GM23338 (cell line): ENCODE data around the gene AATF.

Experiments
- CREB1 ChIP-seq: fragments of 250-450 bp; sonication (Bioruptor Pico); IDR thresholded peaks from 2 replicates; pipeline ENCODE4 v1.5.0; 2020; ENCODE audit warnings: low read depth, mild to moderate bottlenecking, moderate library complexity
- CTCF ChIP-seq, 2 experiments: fragments of 200-600 bp in 1 of 2; sonication (generic) in 1 of 2; conservative IDR thresholded peaks; 2 replicates each; pipeline versions ENCODE4 v1.5.1 to v1.6.1; 2016 to 2017; ENCODE audit warnings: antibody characterized with exemption in 2 of 2, low read depth in 2 of 2, mild to moderate bottlenecking in 2 of 2, moderate library complexity in 1 of 2
- EZH2 ChIP-seq: fragments of 200-600 bp; sonication (generic); IDR thresholded peaks from one replicate; pipeline ENCODE4 v1.8.0; 2017; ENCODE audit warnings: antibody characterized with exemption, mild to moderate bottlenecking, low read depth; ENCODE audit not compliant: unreplicated experiment
- JUNB ChIP-seq: IDR thresholded peaks from one replicate; pipeline ENCODE4 v1.6.1; 2016; ENCODE audit warnings: antibody characterized with exemption; ENCODE audit not compliant: unreplicated experiment
- POLR2AphosphoS5 ChIP-seq: IDR thresholded peaks from 2 replicates; pipeline ENCODE4 v1.6.1; 2016; ENCODE audit warnings: antibody characterized with exemption, low read depth
- ZNF331 ChIP-seq: fragments of 250-450 bp; sonication (Bioruptor Pico); IDR thresholded peaks from 2 replicates; pipeline ENCODE4 v1.5.0; 2020; ENCODE audit warnings: low read depth, mild to moderate bottlenecking, moderate library complexity
- TF ChIP-seq, protein P1 (sequence below): IDR thresholded peaks from one replicate; pipeline ENCODE4 v1.6.1; 2018; ENCODE audit warnings: antibody characterized with exemption; ENCODE audit not compliant: unreplicated experiment

DNA sequence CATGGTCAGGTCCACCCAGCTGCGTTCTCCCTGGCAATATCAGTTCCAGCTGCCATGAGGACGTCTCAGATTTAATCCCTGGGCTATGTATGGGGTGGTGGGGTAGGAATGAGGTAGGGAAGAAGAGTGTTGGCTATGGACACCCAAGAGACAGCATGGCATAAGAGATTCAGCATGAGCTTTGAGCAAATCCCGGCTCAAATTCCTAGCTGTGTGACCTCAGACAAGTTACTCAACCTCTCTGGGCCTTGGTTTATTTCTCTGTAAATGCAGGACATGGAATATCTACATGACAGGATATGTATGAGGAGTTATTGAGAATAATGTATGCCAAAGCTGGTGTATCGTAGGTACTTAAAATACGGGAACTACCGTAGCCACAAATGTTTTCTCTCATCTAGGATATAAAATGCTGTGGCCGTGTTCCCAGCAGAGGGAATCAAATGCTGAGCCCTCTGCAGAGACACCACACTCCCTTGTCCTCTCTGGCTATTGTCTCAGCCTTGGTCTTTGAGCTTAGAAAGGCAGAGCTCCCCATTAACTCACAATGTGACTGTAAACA is 29.3 kb upstream of the AATF start:
- TF ChIP-seq CTCF (conservative IDR thresholded peaks at IDR 0.05; ENCODE audit: low read depth in 2 of 2) = no peak
- no peak for TF ChIP-seq CREB1 (CRISPR knock-in tag)
- no peak for TF ChIP-seq POLR2AphosphoS5
- no peak for TF ChIP-seq ZNF331
- no peak for TF ChIP-seq EZH2
- TF ChIP-seq, protein P1, sequence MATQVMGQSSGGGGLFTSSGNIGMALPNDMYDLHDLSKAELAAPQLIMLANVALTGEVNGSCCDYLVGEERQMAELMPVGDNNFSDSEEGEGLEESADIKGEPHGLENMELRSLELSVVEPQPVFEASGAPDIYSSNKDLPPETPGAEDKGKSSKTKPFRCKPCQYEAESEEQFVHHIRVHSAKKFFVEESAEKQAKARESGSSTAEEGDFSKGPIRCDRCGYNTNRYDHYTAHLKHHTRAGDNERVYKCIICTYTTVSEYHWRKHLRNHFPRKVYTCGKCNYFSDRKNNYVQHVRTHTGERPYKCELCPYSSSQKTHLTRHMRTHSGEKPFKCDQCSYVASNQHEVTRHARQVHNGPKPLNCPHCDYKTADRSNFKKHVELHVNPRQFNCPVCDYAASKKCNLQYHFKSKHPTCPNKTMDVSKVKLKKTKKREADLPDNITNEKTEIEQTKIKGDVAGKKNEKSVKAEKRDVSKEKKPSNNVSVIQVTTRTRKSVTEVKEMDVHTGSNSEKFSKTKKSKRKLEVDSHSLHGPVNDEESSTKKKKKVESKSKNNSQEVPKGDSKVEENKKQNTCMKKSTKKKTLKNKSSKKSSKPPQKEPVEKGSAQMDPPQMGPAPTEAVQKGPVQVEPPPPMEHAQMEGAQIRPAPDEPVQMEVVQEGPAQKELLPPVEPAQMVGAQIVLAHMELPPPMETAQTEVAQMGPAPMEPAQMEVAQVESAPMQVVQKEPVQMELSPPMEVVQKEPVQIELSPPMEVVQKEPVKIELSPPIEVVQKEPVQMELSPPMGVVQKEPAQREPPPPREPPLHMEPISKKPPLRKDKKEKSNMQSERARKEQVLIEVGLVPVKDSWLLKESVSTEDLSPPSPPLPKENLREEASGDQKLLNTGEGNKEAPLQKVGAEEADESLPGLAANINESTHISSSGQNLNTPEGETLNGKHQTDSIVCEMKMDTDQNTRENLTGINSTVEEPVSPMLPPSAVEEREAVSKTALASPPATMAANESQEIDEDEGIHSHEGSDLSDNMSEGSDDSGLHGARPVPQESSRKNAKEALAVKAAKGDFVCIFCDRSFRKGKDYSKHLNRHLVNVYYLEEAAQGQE = no peak
- TF ChIP-seq JUNB = no peak
